ENCODE measurements around the gene SPNS2.

- TF ChIP-seq CTCF (IDR thresholded peaks at IDR 0.05) (no peak), POLR2A (IDR thresholded peaks at IDR 0.05) (no peak)
Measured at GRCh38 chr17:4522661-4523060, 24.0 kb downstream of the SPNS2 start.

All from body of pancreas (tissue), 4 donors.